ENCODE data around the gene EIF3A. TPM values are rescaled to one million over a fixed set of nuclear protein-coding genes. Genes with fewer than 3 reads are reported as not detected.
"Not testable (repeated sequence)": the region's sequence is repeated elsewhere in the genome, so short reads cannot be mapped to it uniquely, and the experiment has no call there.

The EIF3A gene
- total RNA-seq, 1 experiment from 2014 or later, result 31.1 TPM

DNA sequence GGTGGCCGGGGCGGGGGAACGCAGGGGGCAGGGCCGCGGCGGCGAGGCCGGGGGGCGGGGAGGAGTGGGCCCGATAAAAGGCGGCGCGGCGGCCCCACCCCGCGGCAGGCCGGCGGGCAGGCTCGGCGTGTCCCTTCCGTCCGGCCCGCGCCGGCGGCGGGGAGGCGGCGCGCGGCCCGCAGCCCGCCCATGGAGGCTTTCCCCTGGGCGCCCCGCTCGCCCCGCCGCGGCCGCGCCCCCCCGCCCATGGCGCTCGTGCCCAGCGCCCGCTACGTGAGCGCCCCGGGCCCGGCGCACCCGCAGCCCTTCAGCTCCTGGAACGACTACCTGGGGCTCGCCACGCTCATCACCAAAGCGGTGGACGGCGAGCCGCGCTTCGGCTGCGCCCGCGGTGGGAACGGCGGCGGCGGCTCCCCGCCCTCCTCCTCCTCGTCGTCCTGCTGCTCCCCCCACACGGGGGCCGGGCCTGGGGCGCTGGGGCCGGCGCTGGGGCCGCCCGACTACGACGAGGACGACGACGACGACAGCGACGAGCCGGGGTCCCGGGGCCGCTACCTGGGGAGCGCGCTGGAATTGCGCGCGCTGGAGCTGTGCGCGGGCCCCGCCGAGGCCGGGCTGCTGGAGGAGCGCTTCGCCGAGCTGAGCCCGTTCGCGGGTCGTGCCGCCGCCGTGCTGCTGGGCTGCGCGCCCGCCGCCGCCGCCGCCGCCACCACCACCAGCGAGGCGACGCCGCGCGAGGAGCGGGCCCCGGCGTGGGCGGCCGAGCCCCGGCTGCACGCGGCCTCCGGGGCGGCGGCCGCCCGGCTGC is 50.8 kb downstream of the EIF3A start, which contains the start of gene NANOS1:
Gene NANOS1 (plus strand): TSS at position 102 of the 808 bp plus-strand sequence. CDS start 88 bp downstream, at position 190.
- Histone ChIP-seq H3K9me3 (no peaks in the 10 kb centered on the region), H3K36me3 (peaks cover 31% of the 10 kb centered on the region), H3K27me3 (no peaks in the 10 kb centered on the region), H3K4me3 (peak within 1 kb of the TSS; percentile 51)
- no peak for DNase-seq

GRCh38 chr10:119028900-119029612 is 51.6 kb downstream of the EIF3A start:
- H3K27me3 ChIP-seq, result no peaks in the 10 kb centered on the region
- peak overlapping the region; percentile 20; the same call in 1 of the 2 replicates for H3K4me3 ChIP-seq
- peak; percentile 85 for DNase-seq
- H3K36me3 ChIP-seq, result peaks cover 23% of the 10 kb centered on the region
- H3K9me3 ChIP-seq, result no peaks in the 10 kb centered on the region

GRCh38 chr10:119028445-119028899 is 52.1 kb downstream of the EIF3A start:
- H3K27me3 ChIP-seq, DNase-seq, H3K9me3 ChIP-seq, H3K4me3 ChIP-seq: not testable (repeated sequence)
- peaks cover 17% of the 10 kb centered on the region for H3K36me3 ChIP-seq

DNA sequence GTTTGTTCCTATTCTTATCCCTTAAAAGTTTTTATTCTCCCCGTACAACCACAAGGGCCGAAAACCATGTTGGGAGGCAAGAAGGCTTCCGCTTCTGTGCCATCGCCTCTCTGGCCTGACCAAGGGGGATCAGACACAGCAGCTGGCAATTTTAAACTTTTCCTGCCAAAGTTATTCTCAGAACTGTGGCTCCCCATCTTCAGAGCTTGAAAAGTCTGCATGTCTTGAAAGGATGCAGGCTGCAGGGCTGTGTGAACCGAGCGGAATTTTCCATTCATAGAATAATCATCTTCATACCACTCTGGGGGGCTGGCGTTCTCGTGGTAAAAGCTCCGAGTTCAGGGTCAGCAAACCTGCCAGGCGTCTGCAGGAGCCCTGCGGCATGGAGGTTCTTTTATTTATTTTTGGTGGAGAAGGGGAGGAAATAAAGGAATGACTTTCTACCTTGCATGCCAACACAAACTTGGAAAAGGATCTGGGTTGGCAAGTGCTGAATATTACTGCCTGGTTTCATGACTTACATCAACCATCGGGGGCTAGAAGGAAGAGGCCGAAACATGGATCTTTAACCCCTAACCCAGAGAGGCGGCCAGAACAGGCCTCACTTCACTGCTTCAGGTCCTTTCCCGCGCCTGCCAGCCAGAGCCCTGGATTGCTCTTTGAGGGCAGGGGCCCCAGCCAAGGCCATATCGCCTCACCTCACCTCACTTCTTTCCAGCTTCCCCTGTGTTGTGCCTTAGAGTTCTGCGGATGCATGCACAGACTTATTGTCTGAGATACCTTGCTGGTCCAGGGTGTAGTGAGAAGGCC is 54.1 kb downstream of the EIF3A start:
- DNase-seq, result peak; percentile 84

DNA sequence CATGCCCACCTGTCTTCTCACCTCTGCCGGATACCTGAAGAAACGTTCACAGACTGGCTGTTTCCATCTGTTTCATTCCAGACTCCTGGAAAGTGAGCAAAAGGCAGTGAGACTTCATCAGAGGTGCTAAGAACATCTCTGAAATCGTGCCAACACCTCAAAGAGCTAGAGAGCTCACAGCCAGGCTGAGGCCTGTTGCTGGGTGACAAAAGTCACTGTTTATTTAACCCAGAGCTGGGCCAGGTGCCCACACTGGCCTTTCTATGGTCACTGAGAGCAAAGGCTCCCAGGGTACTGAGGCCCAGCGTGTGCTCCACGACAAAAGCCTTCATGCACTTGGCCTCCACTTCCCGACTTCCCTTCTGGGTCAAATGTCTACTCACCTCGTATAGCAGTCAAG is 54.8 kb downstream of the EIF3A start:
- no peaks in the 10 kb centered on the region for H3K9me3 ChIP-seq
- peak; percentile 56 for DNase-seq
- H3K36me3 ChIP-seq, result no peaks in the 10 kb centered on the region
- H3K4me3 ChIP-seq, result no peak overlapping the region
- H3K27me3 ChIP-seq, result no peaks in the 10 kb centered on the region

More for the DNA sequence above, 54.1 kb downstream of the EIF3A start:
- no peaks in the 10 kb centered on the region for H3K9me3 ChIP-seq
- no peaks in the 10 kb centered on the region for H3K27me3 ChIP-seq
- no peak overlapping the region for H3K4me3 ChIP-seq
- no peaks in the 10 kb centered on the region; the same call in 1 of the 2 replicates for H3K36me3 ChIP-seq

- Histone ChIP-seq H3K36me3 (no peaks in the 10 kb centered on the region), H3K9me3 (no peaks in the 10 kb centered on the region), H3K27me3 (no peaks in the 10 kb centered on the region), H3K4me3 (no peak overlapping the region)
- DNase-seq, result peak; percentile 97
Observed at GRCh38 chr10:119025336-119025735, 55.3 kb downstream of the EIF3A start.

GRCh38 chr10:119024882-119025281 is 55.7 kb downstream of the EIF3A start:
- Histone ChIP-seq H3K4me3 (no peak overlapping the region), H3K36me3 (no peaks in the 10 kb centered on the region), H3K27me3 (no peaks in the 10 kb centered on the region), H3K9me3 (no peaks in the 10 kb centered on the region)
- no peak for DNase-seq

- DNase-seq, result no peak
- H3K9me3 ChIP-seq, result peaks cover 6% of the 10 kb centered on the region
- no peak overlapping the region for H3K4me3 ChIP-seq
- no peaks in the 10 kb centered on the region for H3K36me3 ChIP-seq
- no peaks in the 10 kb centered on the region for H3K27me3 ChIP-seq
Observed at GRCh38 chr10:119023553-119023868, 57.1 kb downstream of the EIF3A start.

GRCh38 chr10:119022846-119023552 is 57.6 kb downstream of the EIF3A start:
- H3K4me3 ChIP-seq, result no peak overlapping the region
- H3K36me3 ChIP-seq, result no peaks in the 10 kb centered on the region
- peaks cover 6% of the 10 kb centered on the region for H3K9me3 ChIP-seq
- no peaks in the 10 kb centered on the region for H3K27me3 ChIP-seq
- DNase-seq, result peak; percentile 33

DNA sequence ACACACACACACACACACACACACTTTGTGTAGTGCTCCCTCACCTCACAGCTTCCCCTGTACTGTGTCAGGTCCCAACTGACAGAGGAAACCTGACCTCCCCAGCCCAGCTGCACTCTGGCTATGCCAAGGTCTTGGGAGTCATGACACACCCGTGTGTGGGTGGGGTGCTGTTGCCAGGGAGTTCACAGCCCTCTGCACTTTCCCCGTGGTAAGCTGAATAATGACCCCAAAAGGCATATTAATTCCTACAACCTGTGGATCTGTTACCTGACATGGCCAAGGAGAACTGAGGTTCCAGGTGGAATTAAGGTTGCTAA is 60.0 kb downstream of the EIF3A start:
- DNase-seq, result peak; percentile 87
- no peaks in the 10 kb centered on the region for H3K36me3 ChIP-seq
- no peaks in the 10 kb centered on the region for H3K27me3 ChIP-seq
- H3K9me3 ChIP-seq, result peaks cover 6% of the 10 kb centered on the region
- H3K4me3 ChIP-seq, result no peak overlapping the region

DNA sequence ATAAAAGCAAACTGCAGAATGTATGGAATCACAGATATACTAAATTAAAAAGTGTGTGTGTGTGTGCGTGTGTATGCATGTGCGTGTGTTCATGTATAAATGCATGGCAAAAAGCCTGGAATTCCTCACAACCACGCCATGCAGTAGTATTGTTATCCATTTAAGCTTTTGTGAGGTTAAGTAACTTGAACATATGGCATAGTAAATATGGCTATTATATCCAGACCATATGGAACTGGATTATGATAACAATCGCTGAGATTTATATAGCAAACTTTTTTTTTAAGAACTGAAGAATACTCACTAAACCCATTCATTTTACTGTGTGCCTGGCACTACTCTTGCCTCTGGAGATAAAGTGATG is 73.4 kb downstream of the EIF3A start:
- Histone ChIP-seq H3K36me3 (no peaks in the 10 kb centered on the region), H3K4me3 (no peak overlapping the region), H3K27me3 (no peaks in the 10 kb centered on the region), H3K9me3 (no peaks in the 10 kb centered on the region)
- DNase-seq, result no peak

GRCh38 chr10:119006451-119007210 is 74.0 kb downstream of the EIF3A start:
- Histone ChIP-seq H3K4me3 (no peak overlapping the region), H3K9me3 (no peaks in the 10 kb centered on the region), H3K36me3 (no peaks in the 10 kb centered on the region), H3K27me3 (no peaks in the 10 kb centered on the region)
- DNase-seq, result peak; percentile 92

DNA sequence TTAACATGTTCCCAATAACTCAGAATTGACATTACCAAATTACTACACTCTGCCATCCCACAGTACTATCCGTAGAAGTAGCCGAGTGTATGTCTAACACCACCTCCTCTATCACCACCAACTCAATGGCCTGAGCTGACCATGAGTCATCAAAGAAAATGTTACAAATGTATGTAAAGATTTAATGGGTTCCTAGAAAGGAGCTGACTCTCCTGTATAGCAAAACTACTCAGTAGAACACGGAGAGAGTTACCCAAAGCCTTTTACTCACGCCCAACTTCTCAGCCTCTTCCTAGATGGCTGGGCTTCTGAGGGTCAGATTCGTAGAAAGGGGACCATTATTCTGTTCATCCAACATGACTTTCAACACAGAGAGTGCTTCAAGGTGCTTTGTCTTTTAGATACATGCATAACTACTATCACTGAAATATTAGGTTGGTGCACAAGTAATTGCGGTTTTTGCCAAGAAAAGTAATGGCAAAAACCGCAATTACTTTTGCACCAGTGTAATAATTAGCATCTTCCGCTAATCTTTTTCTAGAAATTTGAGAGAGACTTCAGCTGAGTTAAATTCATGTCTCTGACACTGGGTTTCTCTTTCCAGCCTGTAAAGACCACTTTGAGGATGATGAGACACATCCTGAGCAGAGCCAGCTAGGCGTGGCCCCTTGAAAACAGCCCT is 75.1 kb downstream of the EIF3A start:
- Histone ChIP-seq H3K9me3 (no peaks in the 10 kb centered on the region), H3K4me3 (no peak overlapping the region), H3K36me3 (no peaks in the 10 kb centered on the region), H3K27me3 (no peaks in the 10 kb centered on the region)
- no peak for DNase-seq

DNA sequence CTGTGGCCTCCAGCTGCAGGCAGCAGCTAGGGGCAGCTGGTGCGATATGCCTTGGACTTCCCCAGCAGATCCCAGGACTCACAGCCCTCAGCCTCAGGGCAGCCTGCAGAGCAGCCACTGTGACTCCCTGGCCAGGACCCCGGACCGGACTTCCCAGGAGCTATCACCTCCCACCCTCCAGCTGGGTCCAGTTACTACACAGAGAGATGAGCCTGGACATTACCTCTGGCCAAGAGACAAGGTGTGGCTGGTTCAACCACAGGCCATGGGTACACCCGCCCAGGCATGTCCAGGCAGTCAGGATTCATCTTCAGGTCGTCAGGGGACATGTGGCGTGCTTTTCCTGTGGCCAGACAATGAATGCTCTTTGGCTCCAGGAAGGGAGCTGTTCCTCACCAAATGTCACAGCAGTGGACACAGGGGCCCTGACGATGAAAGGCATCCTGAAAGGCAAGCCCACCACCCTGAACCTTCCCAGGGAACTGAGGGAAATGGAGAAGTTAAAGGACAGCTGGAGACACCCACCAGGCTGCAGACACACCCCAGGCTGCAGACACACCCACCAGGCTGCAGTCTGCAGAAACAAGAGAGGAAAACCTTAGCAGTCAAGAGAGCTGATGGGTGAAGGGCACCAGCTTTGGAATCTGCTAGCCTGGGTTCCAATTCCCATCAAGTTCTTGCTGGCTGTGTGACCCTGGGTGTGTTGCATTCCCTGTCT is 76.9 kb downstream of the EIF3A start:
- no peaks in the 10 kb centered on the region; the same call in 1 of the 2 replicates for H3K9me3 ChIP-seq
- no peaks in the 10 kb centered on the region for H3K27me3 ChIP-seq
- H3K4me3 ChIP-seq, result no peak overlapping the region
- DNase-seq, result no peak
- no peaks in the 10 kb centered on the region for H3K36me3 ChIP-seq

Measured in MG63 (cell line).